Tracheal epithelial cell (primary cell): ENCODE data around the gene SPTY2D1. TPM values are rescaled to one million over a fixed set of nuclear protein-coding genes. Genes with fewer than 3 reads are reported as not detected.

ENCODE experiments used
- total RNA-seq: library from RNA; depleted of rRNA; stranded (reverse); fragments of >200 nt; gene quantifications from 2 replicates; pipeline ENCODE4 v1.2.1, GENCODE V29; 2014

Gene SPTY2D1, protein sequence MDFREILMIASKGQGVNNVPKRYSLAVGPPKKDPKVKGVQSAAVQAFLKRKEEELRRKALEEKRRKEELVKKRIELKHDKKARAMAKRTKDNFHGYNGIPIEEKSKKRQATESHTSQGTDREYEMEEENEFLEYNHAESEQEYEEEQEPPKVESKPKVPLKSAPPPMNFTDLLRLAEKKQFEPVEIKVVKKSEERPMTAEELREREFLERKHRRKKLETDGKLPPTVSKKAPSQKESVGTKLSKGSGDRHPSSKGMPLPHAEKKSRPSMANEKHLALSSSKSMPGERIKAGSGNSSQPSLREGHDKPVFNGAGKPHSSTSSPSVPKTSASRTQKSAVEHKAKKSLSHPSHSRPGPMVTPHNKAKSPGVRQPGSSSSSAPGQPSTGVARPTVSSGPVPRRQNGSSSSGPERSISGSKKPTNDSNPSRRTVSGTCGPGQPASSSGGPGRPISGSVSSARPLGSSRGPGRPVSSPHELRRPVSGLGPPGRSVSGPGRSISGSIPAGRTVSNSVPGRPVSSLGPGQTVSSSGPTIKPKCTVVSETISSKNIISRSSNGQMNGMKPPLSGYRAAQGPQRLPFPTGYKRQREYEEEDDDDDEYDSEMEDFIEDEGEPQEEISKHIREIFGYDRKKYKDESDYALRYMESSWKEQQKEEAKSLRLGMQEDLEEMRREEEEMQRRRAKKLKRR
- 11.5 and 16.9 TPM in 2 replicates for total RNA-seq

GRCh38 chr11:18634140-18635032 lies at the start of gene SPTY2D1:
Gene SPTY2D1, minus strand, starts transcription at chr11:18634342. Its CDS starts 85 bp downstream, at chr11:18634257.

GRCh38 chr11:18599739-18600230 lies 34.4 kb downstream of the SPTY2D1 start, which contains the start of gene MISFA:
Gene MISFA, plus strand, starts transcription at chr11:18599789. Its CDS starts 140 bp downstream, at chr11:18599929.

DNA sequence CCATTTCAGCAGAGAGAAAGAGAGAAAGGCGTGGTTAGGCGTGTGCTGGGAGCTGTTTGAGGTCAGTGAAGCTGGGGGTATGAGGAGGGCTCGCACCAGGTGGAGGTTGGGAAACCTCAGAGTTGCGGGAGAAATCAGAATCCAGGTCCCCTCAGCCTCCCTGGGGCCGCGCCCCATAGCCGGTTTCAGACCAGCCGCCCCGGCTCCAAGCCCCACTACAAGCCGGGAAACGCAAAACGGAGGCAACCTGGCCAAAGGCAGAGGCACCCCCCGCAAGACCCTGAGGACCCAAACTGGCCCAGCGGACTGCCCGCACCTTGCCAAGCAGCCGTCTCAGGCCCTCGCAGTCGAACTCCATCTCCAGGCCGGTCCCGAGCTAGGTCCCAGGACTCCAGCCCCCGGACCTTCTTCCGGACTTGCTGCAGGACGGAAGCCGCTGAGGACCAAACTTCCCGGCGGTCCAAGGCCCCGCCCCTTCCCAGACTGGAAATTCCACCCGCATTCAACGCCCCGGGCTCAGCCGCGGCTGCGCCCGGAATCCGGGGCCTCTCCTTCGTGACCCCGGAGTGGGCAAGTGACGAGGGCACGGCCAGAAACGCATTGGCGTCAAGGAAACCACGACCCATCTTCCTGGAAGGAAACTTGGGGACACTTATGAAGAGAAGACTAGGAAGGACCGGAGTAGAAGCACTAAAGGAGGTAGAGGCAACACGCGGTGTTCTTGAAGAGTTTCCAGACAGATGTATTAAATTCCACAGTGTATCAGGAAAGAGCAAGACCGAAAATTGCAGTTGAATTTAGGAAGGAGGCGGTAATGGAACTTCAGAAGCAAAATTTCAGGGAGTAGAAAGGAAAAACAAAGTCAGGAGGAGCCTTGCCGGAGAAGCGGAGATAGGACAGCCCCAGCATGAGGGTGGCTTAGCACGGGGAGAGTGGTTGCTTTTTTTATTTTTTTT lies 45.6 kb downstream of the SPTY2D1 start, which contains the start of gene UEVLD:
Gene UEVLD (minus strand): TSS at position 438 of the 956 bp plus-strand sequence. CDS start 80 bp downstream, at position 358.

Other genes starting within 250 kb of the SPTY2D1 start
- gene LDHA, start 239.8 kb downstream of the SPTY2D1 start, total RNA-seq, result 1,031 and 1,474 TPM in 2 replicates
- 0.43 and 0.48 TPM in 2 replicates for gene LDHC, start 222.0 kb downstream of the SPTY2D1 start, total RNA-seq
- gene LDHAL6A, start 178.5 kb downstream of the SPTY2D1 start, total RNA-seq, result not detected in 2 replicates
- gene TSG101, start 107.4 kb downstream of the SPTY2D1 start, total RNA-seq, result 54.5 and 59.7 TPM in 2 replicates
- gene UEVLD, start 45.6 kb downstream of the SPTY2D1 start, total RNA-seq, result 21.7 and 32.0 TPM in 2 replicates
- gene MISFA, start 34.6 kb downstream of the SPTY2D1 start, total RNA-seq, result 1.9 TPM in 1 of 2 replicates, not detected in the other
- under 0.01 and 2.7 TPM in 2 replicates for gene TMEM86A, start 64.4 kb upstream of the SPTY2D1 start, total RNA-seq
- gene IGSF22, start 91.8 kb upstream of the SPTY2D1 start, total RNA-seq, result 0.24 and 0.43 TPM in 2 replicates
- gene PTPN5, start 157.5 kb upstream of the SPTY2D1 start, total RNA-seq, result not detected in 2 replicates